Ectodermal cell (in vitro differentiated cells): Measurements from ENCODE around the gene SLC25A48.

Experiments
- H3K27ac ChIP-seq: 2 replicates; pipeline ENCODE4 v1.7.0; 2013; ENCODE audit warnings: mild to moderate bottlenecking, low read depth, low read length; ENCODE audit not compliant: insufficient read depth, poor library complexity, severe bottlenecking
- H3K27me3 ChIP-seq: 2 replicates; pipeline ENCODE4 v1.7.0; 2013; ENCODE audit warnings: mild to moderate bottlenecking, low read length; ENCODE audit not compliant: insufficient read depth, control insufficient read depth, poor library complexity, severe bottlenecking
- H3K36me3 ChIP-seq: one replicate; pipeline ENCODE4 v1.7.0; 2013; ENCODE audit warnings: low read length; ENCODE audit not compliant: control insufficient read depth, insufficient read depth
- H3K4me1 ChIP-seq: one replicate; pipeline ENCODE4 v1.7.0; 2013; ENCODE audit warnings: low read length; ENCODE audit not compliant: control insufficient read depth, insufficient read depth
- H3K4me3 ChIP-seq: 2 replicates; pipeline ENCODE4 v1.7.0; 2013; ENCODE audit warnings: low read depth, low read length, control low read depth; ENCODE audit not compliant: insufficient read depth
- H3K9me3 ChIP-seq: 2 replicates; pipeline ENCODE4 v1.7.0; 2013; ENCODE audit warnings: mild to moderate bottlenecking, low read length, moderate library complexity; ENCODE audit not compliant: control insufficient read depth
- WGBS, 2 experiments: methylation state at CpG; one replicate each; pipeline ENCODE4 v1.1.7; 2013; ENCODE audit warnings: missing lambda C conversion rate in 2 of 2; 5-methylcytosine and 5-hydroxymethylcytosine counted together

The SLC25A48 gene

DNA sequence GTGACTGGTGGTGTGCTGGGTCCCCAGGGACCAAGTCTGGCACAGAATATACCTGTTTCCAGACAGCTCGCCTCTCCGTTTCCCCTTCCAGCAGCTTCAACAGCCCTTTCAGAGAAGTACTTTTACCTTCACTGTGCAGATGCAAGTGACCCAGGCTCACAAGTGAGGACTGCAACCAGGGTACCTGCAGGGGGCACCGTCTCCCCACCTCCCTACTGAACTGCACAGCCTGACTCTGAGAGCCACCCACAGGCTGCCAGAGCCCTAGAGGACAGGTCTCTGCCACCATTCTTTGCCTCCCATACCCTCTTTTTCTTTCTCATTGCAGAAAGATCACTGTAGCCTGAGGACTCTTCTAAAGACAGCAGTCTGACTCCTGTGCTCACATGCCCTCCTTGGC lies 45.8 kb downstream of the SLC25A48 start:
- H3K4me1 ChIP-seq, result no peaks in the 10 kb centered on the region
- peaks cover under 1% of the 10 kb centered on the region for H3K27me3 ChIP-seq
- no peak overlapping the region for H3K4me3 ChIP-seq
- WGBS, 2 experiments, result 56 to 61% methylated on average over 3 of the region's 3 CpGs
- H3K27ac ChIP-seq, result no peak overlapping the region
- no peaks in the 10 kb centered on the region for H3K36me3 ChIP-seq
- H3K9me3 ChIP-seq, result no peaks in the 10 kb centered on the region

DNA sequence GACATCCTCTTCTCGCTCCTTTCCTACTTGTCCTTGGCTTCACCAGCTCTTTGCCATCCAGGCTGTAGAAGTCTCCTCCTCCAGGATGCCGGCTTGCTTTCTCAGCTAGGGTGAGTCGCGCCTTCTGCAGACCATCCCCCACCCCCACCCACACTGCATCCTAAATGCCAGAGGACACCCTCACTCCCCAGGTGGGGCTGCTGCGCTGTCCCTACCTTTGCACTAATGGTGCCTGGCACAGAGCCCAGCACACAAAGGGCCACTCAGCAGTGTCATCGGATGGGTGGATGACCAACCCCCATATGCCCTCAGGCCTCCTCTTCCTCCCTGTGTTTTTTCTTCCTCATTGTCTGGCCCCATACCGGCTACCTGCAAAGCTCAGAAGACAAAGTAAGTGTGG lies 46.3 kb downstream of the SLC25A48 start:
- WGBS, 2 experiments, result 86% methylated on average over 7 of the region's 7 CpGs
- Histone ChIP-seq H3K27me3 (peaks cover 5% of the 10 kb centered on the region), H3K4me1 (no peaks in the 10 kb centered on the region)

DNA sequence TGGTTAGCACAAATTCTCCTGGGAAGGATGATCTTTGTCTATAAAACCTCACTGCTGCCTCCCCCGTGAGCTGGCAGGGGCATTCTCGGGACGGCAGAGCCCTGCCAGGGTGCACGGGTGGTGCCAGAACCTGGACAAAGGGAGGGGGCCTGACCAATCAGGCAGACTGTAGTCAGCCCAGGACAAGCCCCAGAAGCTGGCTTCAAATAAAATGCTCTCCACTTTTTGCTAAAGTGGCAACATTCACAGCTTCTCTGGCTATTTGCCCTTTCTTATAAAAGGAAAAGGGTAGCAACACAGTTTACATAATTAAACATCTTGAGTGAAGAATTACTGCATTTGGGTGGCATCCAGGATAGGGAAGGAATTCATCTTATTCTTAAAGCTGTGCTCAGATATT lies 46.8 kb downstream of the SLC25A48 start:
- no peaks in the 10 kb centered on the region for H3K36me3 ChIP-seq
- no peaks in the 10 kb centered on the region for H3K4me1 ChIP-seq
- H3K27me3 ChIP-seq, result peaks cover 5% of the 10 kb centered on the region
- H3K9me3 ChIP-seq, result no peaks in the 10 kb centered on the region
- H3K4me3 ChIP-seq, result no peak overlapping the region
- no peak overlapping the region for H3K27ac ChIP-seq
- WGBS, 2 experiments, result 87 to 92% methylated on average over 4 of the region's 4 CpGs

More for the DNA sequence above, 46.3 kb downstream of the SLC25A48 start:
- Histone ChIP-seq H3K4me3 (no peak overlapping the region), H3K36me3 (no peaks in the 10 kb centered on the region), H3K27ac (no peak overlapping the region), H3K9me3 (no peaks in the 10 kb centered on the region)

DNA sequence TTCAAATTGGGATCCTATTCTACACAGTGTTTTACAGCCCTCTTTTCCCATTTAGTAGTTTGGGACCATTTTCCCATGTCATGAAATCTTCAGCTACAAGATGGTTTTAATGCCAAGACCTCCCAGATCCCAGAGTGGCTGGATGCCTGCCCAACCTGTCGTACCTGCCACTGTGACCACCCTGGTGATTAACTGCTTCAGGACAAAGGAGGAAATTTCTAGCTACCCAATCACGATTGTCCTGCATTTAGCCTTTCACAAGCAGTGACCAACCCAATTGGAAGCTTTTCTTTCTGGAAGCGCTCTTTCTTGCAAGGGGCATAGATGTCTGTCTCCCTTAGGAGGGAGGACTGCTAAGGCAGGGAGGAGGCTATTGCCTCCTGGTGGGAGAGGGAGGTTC lies 47.4 kb downstream of the SLC25A48 start:
- WGBS, 2 experiments, result 74 to 85% methylated on average over 3 of the region's 3 CpGs

DNA sequence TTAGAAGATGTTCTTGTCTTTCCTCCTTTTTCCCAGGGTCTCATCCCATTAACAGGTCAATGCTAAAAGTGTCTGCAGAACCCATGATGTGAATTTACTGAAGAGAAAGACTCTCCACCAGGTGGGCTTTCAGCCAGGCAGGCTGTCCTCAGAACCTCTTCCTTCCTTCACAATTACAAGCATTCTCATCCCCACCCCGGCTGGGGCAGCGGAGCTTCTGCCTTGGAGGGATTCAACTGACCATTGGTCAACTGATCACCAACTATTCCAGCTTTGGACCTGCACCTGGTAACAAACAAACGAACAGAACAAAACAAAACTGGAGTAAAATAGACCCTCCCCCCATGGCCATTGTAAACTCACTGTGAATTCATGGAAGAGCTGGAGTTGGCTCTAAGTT lies 48.6 kb downstream of the SLC25A48 start:
- Histone ChIP-seq H3K4me3 (no peak overlapping the region), H3K27ac (no peak overlapping the region), H3K4me1 (no peaks in the 10 kb centered on the region), H3K9me3 (no peaks in the 10 kb centered on the region), H3K36me3 (no peaks in the 10 kb centered on the region), H3K27me3 (peaks cover 11% of the 10 kb centered on the region)
- WGBS, 2 experiments, result 84 to 89% methylated on average over 3 of the region's 3 CpGs

More for the DNA sequence above, 47.4 kb downstream of the SLC25A48 start:
- H3K4me1 ChIP-seq, result no peaks in the 10 kb centered on the region
- no peaks in the 10 kb centered on the region for H3K9me3 ChIP-seq
- H3K36me3 ChIP-seq, result no peaks in the 10 kb centered on the region
- H3K27me3 ChIP-seq, result peaks cover 5% of the 10 kb centered on the region
- H3K27ac ChIP-seq, result no peak overlapping the region
- no peak overlapping the region for H3K4me3 ChIP-seq

DNA sequence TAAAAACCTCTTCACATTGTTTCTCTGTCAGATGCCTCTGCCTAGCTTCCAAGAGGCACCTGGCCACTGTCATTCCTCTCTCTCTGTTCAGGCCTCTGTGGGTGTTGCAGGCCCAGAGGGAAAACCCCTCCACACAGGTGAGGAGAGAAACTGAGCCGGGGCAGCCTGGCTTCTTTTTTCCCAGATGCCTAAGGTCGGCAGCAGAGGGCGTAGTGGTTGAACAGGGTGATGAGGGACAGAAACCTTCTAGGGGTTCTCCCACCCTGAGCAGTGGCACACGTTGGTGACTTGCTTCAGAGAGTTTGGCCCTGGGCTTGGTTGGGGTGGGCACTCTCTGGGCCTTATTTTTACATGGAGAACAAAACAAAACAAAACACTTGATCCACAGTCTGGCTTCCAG lies 49.0 kb downstream of the SLC25A48 start:
- Histone ChIP-seq H3K36me3 (no peaks in the 10 kb centered on the region), H3K4me1 (no peaks in the 10 kb centered on the region), H3K27me3 (peaks cover 15% of the 10 kb centered on the region), H3K27ac (no peak overlapping the region), H3K4me3 (no peak overlapping the region), H3K9me3 (no peaks in the 10 kb centered on the region)
- WGBS, 2 experiments, result 56 to 68% methylated on average over 4 of the region's 4 CpGs

DNA sequence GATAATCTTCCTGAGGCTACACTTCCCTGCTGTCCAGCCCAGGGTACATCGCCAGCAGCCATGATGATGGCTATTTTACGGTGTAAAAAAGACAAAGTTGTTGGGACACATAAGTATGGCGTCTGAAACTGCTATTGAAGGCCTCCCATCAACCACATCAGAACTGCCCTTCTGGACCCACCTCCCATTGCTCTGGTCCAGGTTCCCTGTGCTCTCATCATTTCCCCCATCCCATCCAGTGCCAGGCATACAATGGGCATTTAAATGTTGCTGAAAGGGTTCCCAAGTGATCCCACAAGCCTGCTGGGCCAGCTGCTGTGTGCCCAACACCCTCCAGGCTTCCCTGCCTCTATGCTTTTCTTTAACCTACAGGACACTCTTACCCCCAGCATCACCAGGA lies 50.6 kb downstream of the SLC25A48 start:
- no peaks in the 10 kb centered on the region for H3K9me3 ChIP-seq
- 95 to 96% methylated on average over 3 of the region's 3 CpGs for WGBS, 2 experiments
- H3K27me3 ChIP-seq, result peaks cover 18% of the 10 kb centered on the region
- H3K4me1 ChIP-seq, result no peaks in the 10 kb centered on the region
- H3K4me3 ChIP-seq, result no peak overlapping the region
- no peak overlapping the region for H3K27ac ChIP-seq
- H3K36me3 ChIP-seq, result no peaks in the 10 kb centered on the region

DNA sequence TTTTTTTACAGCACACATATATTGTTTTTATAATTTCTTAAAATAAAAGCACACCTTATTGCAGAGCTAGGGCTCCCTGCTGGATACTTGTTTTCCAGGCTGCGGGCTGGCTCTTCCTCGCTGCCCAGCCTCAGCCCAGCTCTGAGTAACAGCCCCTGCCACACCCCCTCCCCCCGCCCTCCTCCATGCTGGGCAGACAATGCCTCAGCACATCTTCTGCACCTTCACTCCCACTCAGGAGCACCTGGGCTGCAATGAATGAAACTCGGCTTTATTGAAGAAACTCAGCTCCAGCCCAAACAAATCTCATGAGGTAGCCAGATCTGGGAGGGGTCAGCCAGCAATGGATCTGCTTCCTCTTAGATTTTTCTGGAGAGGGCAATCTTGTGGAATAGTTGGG lies 51.7 kb downstream of the SLC25A48 start:
- Histone ChIP-seq H3K4me3 (no peak overlapping the region), H3K27me3 (peaks cover 18% of the 10 kb centered on the region), H3K36me3 (no peaks in the 10 kb centered on the region), H3K4me1 (no peaks in the 10 kb centered on the region), H3K27ac (no peak overlapping the region), H3K9me3 (no peaks in the 10 kb centered on the region)
- 44 to 48% methylated on average over 3 to 4 of the region's 4 CpGs for WGBS, 2 experiments

DNA sequence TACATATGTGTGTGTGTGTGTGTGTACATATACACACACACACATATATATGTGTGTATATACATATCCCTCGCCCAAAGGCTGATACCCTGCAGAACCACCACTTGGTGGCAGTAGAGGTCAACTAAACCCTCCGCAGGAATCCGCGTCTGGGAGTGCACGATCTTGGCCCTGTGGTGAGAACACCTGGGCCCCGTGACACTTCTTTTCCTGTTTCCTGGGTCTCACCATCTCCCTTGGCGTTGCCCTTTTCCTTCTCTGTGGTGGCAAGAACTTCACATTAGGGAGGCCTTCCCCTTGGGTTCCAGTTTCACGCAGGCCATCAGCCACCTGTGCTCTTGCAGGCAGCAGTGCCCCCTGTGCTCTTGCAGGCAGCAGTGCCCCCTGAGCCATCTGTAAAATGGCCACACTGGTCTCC lies 53.0 kb downstream of the SLC25A48 start:
- Histone ChIP-seq H3K27me3 (peaks cover 18% of the 10 kb centered on the region), H3K27ac (no peak overlapping the region), H3K4me3 (no peak overlapping the region), H3K9me3 (no peaks in the 10 kb centered on the region), H3K4me1 (no peaks in the 10 kb centered on the region), H3K36me3 (no peaks in the 10 kb centered on the region)
- WGBS, 2 experiments, result 8 to 9% methylated on average over 8 of the region's 8 CpGs

DNA sequence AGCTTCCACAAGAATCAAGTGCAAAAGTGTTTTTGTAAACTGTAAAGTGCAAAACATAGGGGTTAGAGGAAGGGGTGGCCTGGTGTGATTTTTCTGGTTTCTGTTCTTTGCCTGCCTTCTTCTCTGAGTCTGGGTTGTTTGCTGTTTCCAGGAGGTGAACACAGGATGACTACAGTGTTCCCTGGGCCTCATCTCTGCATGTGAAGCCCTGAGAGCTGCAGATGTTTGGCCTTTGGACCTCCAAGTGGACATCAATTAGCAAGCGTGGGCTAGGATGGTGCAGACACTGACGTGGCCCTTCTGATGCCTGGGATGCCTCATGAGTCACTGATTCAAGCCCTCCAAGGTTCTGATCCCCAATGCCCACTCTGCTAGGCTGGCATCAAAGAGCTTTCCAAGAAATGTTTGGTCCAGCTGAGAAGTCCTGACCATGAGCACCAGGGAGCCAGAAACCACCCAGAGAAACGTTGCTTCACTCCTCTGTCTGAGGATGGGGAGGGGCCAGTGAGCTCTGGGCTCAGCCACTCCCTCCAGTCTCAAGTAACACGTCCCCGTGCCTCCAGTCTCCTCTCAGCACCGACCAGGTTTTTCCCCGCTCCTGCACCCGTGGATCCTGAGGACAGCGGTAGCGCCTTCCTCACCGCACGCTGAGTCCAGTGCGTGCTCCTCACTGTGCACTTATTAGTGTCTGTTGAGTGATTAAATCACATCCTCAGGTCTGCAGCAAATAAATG lies 53.6 kb downstream of the SLC25A48 start:
- Histone ChIP-seq H3K36me3 (no peaks in the 10 kb centered on the region), H3K4me3 (no peak overlapping the region), H3K27me3 (peaks cover 18% of the 10 kb centered on the region), H3K4me1 (no peaks in the 10 kb centered on the region), H3K27ac (no peak overlapping the region), H3K9me3 (no peaks in the 10 kb centered on the region)
- WGBS, 2 experiments, result 44 to 45% methylated on average over 13 of the region's 13 CpGs
